Glutamatergic neuron (in vitro differentiated cells): ENCODE measurements around the gene PDC. TPM values are rescaled to one million over a fixed set of nuclear protein-coding genes. Genes with fewer than 3 reads are reported as not detected.
A peak's percentile ranks its signal among the peaks of the same experiment; 100 is the strongest.
"Not testable (repeated sequence)": the region's sequence is repeated elsewhere in the genome, so short reads cannot be mapped to it uniquely, and the experiment has no call there.

ENCODE experiments used
- DNase-seq: peaks from one replicate; pipeline ENCODE4 v3.0.0; 2022
- H3K27ac Mint-ChIP-seq: one replicate; pipeline ENCODE4 v1.8.0; 2020; ENCODE audit warnings: mild to moderate bottlenecking, mixed read lengths, inconsistent platforms; ENCODE audit not compliant: unreplicated experiment
- H3K27me3 Mint-ChIP-seq: one replicate; pipeline ENCODE4 v1.8.0; 2020; ENCODE audit warnings: mild to moderate bottlenecking, moderate library complexity, mixed read lengths, inconsistent platforms; ENCODE audit not compliant: unreplicated experiment
- H3K36me3 Mint-ChIP-seq: one replicate; pipeline ENCODE4 v1.8.0; 2020; ENCODE audit warnings: mild to moderate bottlenecking, mixed read lengths, inconsistent platforms; ENCODE audit not compliant: unreplicated experiment
- H3K4me1 Mint-ChIP-seq: one replicate; pipeline ENCODE4 v1.8.0; 2020; ENCODE audit warnings: mild to moderate bottlenecking, low read depth, mixed read lengths, inconsistent platforms; ENCODE audit not compliant: unreplicated experiment
- H3K4me3 Mint-ChIP-seq: one replicate; pipeline ENCODE4 v1.8.0; 2020; ENCODE audit warnings: mild to moderate bottlenecking, mixed read lengths, inconsistent platforms; ENCODE audit not compliant: unreplicated experiment
- H3K9me3 Mint-ChIP-seq: one replicate; pipeline ENCODE4 v1.8.0; 2020; ENCODE audit warnings: mild to moderate bottlenecking, moderate library complexity, mixed read lengths, inconsistent platforms; ENCODE audit not compliant: unreplicated experiment
- total RNA-seq: library from RNA; stranded (reverse); fragmentation: NEBNext Ultra II Directional; extraction: Animal tissue kit (Norgen Biotek cat#: 25700); gene quantifications from one replicate; pipeline ENCODE4 v1.2.1, GENCODE V29; 2021; ENCODE audit not compliant: unreplicated experiment
- TF ChIP-seq, protein P1 (sequence below): fragments of 200-600 bp; sonication (generic); IDR thresholded peaks from one replicate; pipeline ENCODE4 v1.5.0; 2021; ENCODE audit not compliant: partially characterized antibody, unreplicated experiment

Gene PDC
- total RNA-seq, 1 donor from 2014 or later = not detected

DNA sequence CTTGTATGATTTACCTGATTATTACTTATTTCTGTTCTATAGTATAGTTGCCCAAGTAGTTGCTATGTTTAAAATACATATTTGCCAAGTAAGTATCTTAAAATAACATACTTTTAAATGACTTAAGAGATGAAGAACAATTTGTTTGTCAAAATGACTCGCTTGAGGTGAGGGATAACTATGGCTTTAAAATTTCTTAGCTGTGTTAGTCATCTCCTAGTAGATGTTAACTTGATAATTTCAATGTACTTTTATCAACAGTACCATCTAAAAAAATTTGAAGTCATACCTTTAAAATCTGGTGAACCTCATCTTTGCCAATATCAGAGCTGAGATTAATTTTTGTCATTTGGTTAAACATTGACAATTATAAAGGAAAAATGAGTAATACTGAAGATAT, 47.6 kb downstream of the PDC start:
- TF ChIP-seq, protein P1, sequence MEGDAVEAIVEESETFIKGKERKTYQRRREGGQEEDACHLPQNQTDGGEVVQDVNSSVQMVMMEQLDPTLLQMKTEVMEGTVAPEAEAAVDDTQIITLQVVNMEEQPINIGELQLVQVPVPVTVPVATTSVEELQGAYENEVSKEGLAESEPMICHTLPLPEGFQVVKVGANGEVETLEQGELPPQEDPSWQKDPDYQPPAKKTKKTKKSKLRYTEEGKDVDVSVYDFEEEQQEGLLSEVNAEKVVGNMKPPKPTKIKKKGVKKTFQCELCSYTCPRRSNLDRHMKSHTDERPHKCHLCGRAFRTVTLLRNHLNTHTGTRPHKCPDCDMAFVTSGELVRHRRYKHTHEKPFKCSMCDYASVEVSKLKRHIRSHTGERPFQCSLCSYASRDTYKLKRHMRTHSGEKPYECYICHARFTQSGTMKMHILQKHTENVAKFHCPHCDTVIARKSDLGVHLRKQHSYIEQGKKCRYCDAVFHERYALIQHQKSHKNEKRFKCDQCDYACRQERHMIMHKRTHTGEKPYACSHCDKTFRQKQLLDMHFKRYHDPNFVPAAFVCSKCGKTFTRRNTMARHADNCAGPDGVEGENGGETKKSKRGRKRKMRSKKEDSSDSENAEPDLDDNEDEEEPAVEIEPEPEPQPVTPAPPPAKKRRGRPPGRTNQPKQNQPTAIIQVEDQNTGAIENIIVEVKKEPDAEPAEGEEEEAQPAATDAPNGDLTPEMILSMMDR = no peak
- Mint-ChIP-seq H3K27ac (no peak overlapping the region), H3K36me3 (no peaks in the 10 kb centered on the region), H3K4me3 (no peak overlapping the region), H3K4me1 (no peaks in the 10 kb centered on the region), H3K27me3 (no peaks in the 10 kb centered on the region), H3K9me3 (no peaks in the 10 kb centered on the region)
- no peak for DNase-seq

DNA sequence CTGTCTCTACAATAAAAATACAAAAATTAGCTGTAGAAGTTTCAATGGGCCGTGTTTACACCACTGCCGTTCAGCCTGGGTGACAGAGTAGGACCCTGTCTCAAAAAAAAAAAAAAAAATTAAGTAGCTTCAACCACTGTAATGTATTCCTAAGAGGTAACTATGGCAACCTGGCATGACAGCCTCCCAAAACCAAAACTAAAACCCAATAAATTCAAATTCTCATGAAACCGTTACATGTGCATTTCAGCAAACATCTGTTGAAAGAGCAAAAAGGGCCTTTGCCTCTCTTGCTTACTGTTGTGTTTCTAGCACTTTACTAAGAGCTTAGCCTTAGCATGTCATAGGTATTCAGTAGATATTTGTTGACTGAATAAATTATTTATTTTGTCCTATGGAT, 51.8 kb downstream of the PDC start:
- TF ChIP-seq, protein P1 = no peak
- Mint-ChIP-seq H3K27me3 (no peaks in the 10 kb centered on the region), H3K36me3 (no peaks in the 10 kb centered on the region), H3K4me3 (no peak overlapping the region), H3K4me1 (no peaks in the 10 kb centered on the region), H3K27ac (no peak overlapping the region), H3K9me3 (no peaks in the 10 kb centered on the region)
- DNase-seq = no peak

DNA sequence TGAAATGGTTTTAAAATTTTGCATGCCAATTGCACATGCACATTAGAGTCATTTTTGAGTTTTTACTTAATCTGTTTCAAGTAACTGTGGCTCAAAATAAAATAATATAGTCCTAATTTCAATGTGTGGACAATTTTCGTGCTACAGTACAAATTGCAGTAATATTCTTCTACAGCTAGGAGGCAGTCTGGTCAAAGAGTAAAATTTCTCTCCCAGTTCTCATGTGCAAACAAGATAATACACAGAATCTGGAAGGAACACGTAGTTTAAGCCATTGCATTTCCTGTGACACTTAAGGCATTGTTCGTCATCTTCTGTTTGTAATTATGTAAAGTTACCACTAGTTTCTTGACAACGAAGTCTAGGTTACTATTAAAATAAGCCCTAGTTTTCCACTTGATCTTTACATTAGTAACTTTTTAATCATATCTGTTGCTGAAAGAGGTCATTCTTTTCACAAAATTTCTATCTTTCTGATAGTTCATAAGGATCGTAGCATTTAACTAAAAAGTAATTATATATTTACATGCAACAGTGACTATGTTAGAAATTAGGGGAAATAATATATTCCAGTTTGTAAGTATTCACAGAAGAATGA, 56.4 kb downstream of the PDC start:
- no peak for DNase-seq
- TF ChIP-seq, protein P1 = peak; percentile 88

DNA sequence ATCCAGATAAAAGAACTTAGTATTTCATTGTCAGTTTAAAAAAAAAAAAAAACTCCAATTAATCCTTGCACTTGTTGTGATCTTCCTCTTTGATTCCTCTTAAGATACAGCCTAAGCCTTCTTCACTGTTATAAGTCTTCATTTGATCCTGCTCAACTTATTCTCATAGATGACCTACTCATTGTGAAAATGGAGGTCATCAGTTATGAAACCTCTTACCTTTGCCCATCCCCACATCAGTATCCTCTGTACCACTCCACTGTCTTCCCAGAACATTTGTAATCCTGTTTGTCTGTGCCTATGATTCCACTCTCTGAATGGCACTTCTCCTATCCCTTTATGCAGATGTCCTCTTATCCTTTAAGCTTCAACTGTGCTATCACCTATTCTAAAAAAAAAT, 57.3 kb downstream of the PDC start:
- TF ChIP-seq, protein P1 = no peak
- no peak for DNase-seq
- Mint-ChIP-seq H3K27me3 (no peaks in the 10 kb centered on the region), H3K4me1 (no peaks in the 10 kb centered on the region), H3K9me3 (peaks cover 1% of the 10 kb centered on the region), H3K4me3 (no peak overlapping the region), H3K27ac (no peak overlapping the region), H3K36me3 (no peaks in the 10 kb centered on the region)

More for the DNA sequence above, 56.4 kb downstream of the PDC start:
- H3K36me3 Mint-ChIP-seq = no peaks in the 10 kb centered on the region
- H3K27me3 Mint-ChIP-seq = no peaks in the 10 kb centered on the region
- no peak overlapping the region for H3K27ac Mint-ChIP-seq
- no peaks in the 10 kb centered on the region for H3K4me1 Mint-ChIP-seq
- peaks cover 1% of the 10 kb centered on the region for H3K9me3 Mint-ChIP-seq
- H3K4me3 Mint-ChIP-seq = no peak overlapping the region

DNA sequence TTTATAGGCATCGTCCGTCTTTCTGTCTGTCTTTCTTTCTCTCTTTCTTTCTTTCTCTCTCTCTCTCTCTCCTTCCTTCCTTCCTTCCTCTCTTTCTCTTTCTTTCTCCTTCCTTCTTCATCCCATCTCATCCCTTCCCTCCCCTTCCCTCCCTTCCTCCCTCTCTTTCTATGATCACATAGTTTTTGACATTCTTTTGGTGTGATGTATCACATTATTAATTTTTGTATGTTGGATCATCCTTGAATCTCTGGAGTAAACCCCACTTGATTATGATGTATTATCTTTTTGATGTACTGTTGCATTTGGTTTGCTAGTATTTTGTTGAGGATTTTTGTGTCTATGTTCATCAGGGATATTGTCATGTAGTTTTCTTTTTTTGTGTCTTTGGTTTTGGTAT, 59.5 kb downstream of the PDC start:
- not testable (repeated sequence) for H3K4me3 Mint-ChIP-seq, DNase-seq, H3K27ac Mint-ChIP-seq, H3K27me3 Mint-ChIP-seq, H3K36me3 Mint-ChIP-seq, H3K9me3 Mint-ChIP-seq, H3K4me1 Mint-ChIP-seq

Other genes starting within 250 kb of the PDC start
- gene PRG4, start 164.8 kb downstream of the PDC start, total RNA-seq = not detected
- gene TPR, start 85.9 kb downstream of the PDC start, total RNA-seq = 112 TPM
- gene ODR4, start 85.3 kb downstream of the PDC start, total RNA-seq = 20.6 TPM
- not detected for gene PTGS2, start 219.3 kb upstream of the PDC start, total RNA-seq